ENCODE results near the gene PDRG1.

The PDRG1 gene

DNA sequence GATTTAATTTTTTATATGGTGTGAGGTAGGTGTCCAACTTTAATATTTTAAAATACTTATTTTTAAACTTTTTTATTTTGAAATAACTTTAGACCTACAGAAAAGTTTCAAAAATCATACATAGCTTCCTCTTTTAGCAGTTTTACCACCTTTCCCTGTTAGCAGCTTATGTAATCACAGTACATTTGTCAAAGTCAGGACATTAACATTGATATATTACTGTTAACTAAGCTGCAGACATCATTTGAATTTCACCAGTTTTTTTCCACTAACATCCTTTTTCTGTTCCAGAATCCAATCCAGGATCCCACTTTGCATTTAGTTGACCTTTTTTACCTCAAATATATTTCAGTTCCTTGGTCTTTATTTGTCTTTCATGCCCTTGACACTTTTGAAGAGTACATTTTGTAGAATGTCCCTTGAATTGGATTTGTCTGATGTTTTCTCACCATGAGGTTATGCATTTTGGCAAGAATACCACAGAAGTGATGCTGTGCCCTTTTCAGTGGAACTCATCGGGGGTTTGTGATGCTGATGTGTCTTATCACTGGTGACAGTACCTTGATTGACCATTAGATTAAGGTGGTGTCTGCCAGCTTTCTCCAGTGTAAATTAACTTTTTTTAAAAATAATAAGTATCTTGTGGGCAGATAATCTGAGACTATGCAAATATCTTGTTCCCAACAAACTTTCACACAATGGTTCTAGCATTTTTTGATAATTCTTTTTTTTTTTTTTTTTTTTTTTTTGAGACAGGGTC is 48.0 kb downstream of the PDRG1 start:
- no peak for TF ChIP-seq CTCF (IDR thresholded peaks at IDR 0.05; ENCODE audit: low read depth, low read length)
- DNase-seq (ENCODE audit: extremely low read depth, low read depth): no peak

DNA sequence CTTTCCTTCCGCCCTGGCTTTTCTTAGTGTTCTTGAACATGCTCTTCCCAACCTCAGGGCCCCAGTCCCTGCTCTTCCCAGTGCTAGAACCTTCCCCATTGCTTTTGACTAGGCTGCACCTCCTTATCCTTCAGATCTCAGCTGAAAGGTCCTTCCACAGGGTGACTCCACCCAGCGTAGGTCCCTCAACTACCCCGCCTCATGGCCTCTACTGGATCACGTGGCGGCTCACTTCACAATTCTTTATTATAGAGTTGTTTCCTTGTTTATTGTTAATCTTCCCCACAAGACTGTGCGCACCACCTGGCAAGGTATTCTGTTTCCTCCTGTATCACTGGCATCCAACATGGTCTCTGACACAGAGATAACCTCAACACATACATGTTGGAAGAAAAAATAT is 50.2 kb downstream of the PDRG1 start:
- DNase-seq (ENCODE audit: extremely low read depth, low read depth): no peak
- no peak for TF ChIP-seq CTCF (IDR thresholded peaks at IDR 0.05; ENCODE audit: low read depth, low read length)

- DNase-seq (ENCODE audit: extremely low read depth, low read depth): no peak
- no peak for TF ChIP-seq CTCF (IDR thresholded peaks at IDR 0.05; ENCODE audit: low read depth, low read length)
These were observed 54.3 kb downstream of the PDRG1 start for GRCh38 chr20:31897541-31897940.

- DNase-seq (ENCODE audit: extremely low read depth, low read depth): no peak
- TF ChIP-seq CTCF (IDR thresholded peaks at IDR 0.05; ENCODE audit: low read depth, low read length): no peak
These were observed 55.8 kb downstream of the PDRG1 start for GRCh38 chr20:31896049-31896448.

- DNase-seq (ENCODE audit: extremely low read depth, low read depth): no peak
These were observed 56.7 kb downstream of the PDRG1 start for GRCh38 chr20:31894980-31895675.

More at GRCh38 chr20:31894980-31895675, 56.7 kb downstream of the PDRG1 start:
- no peak for TF ChIP-seq CTCF (IDR thresholded peaks at IDR 0.05; ENCODE audit: low read depth, low read length)
